Ishikawa (cell line): ENCODE measurements around the gene PBX1.

ENCODE experiments used
- CEBPB ChIP-seq: IDR thresholded peaks from 2 replicates; pipeline ENCODE4 v1.6.1; 2012
- RAD21 ChIP-seq: IDR thresholded peaks from 2 replicates; pipeline ENCODE4 v1.6.1; 2012; ENCODE audit warnings: low read depth
- TAF1 ChIP-seq: IDR thresholded peaks from 2 replicates; pipeline ENCODE4 v1.6.1; 2012; ENCODE audit warnings: low read depth, mild to moderate bottlenecking
- TCF12 ChIP-seq: IDR thresholded peaks from 2 replicates; pipeline ENCODE4 v1.6.1; 2012; ENCODE audit warnings: low read depth
- YY1 ChIP-seq: IDR thresholded peaks from 2 replicates; pipeline ENCODE4 v1.6.1; 2012; ENCODE audit warnings: low read depth
- TF ChIP-seq, protein P1 (sequence below): IDR thresholded peaks from 2 replicates; pipeline ENCODE4 v1.6.1; 2012; ENCODE audit warnings: low read depth, mild to moderate bottlenecking
- TF ChIP-seq, protein P2 (sequence below): IDR thresholded peaks from 2 replicates; pipeline ENCODE4 v1.6.1; 2012

DNA sequence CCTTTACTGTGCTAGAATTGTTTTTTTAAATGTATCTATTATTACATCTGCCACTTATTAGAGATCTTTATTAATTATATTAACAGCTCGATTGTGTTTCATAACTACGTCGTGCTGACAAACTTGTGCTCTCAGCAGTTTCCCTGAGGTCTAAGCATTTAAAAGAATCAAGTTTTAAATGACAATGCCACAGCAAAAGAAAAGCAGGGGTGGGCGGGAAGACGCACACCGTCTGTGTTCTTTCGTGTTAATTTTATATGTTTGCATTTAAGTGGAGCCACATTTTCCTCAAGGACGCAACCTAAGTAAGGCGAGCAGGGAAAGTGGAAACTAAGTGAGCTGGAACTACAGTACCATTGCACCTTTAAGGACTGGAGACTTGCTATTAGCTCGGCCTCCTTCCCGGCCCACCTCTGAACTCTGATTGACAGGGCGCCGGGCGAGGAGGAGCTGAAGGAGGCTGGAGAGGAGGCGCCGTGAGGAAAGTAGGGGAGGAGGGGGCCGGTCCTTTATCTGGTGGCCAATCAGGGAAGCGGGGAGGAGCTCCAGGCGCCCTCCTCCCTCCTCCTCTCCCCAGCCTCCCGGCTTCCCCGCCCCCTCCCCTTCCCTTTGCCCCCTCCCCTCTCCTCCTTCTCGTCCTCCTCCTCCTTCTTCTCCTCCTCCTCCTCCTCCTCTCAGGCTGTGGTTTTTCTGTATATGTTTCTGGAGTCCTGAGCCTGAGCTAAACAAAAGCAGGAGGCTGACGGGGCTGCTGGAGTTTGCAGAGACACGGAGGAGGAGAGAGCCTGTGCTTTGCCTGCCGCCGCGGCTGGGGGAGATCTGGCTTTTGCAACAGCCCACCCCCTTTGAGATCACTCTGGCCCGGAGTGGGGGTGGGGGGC lies at the start of gene PBX1:
- TF ChIP-seq YY1 (no peak), RAD21 (no peak), CEBPB (no peak), TCF12 (no peak), TAF1 (no peak)
- TF ChIP-seq, protein P1, sequence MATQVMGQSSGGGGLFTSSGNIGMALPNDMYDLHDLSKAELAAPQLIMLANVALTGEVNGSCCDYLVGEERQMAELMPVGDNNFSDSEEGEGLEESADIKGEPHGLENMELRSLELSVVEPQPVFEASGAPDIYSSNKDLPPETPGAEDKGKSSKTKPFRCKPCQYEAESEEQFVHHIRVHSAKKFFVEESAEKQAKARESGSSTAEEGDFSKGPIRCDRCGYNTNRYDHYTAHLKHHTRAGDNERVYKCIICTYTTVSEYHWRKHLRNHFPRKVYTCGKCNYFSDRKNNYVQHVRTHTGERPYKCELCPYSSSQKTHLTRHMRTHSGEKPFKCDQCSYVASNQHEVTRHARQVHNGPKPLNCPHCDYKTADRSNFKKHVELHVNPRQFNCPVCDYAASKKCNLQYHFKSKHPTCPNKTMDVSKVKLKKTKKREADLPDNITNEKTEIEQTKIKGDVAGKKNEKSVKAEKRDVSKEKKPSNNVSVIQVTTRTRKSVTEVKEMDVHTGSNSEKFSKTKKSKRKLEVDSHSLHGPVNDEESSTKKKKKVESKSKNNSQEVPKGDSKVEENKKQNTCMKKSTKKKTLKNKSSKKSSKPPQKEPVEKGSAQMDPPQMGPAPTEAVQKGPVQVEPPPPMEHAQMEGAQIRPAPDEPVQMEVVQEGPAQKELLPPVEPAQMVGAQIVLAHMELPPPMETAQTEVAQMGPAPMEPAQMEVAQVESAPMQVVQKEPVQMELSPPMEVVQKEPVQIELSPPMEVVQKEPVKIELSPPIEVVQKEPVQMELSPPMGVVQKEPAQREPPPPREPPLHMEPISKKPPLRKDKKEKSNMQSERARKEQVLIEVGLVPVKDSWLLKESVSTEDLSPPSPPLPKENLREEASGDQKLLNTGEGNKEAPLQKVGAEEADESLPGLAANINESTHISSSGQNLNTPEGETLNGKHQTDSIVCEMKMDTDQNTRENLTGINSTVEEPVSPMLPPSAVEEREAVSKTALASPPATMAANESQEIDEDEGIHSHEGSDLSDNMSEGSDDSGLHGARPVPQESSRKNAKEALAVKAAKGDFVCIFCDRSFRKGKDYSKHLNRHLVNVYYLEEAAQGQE, result no peak
- TF ChIP-seq, protein P2, sequence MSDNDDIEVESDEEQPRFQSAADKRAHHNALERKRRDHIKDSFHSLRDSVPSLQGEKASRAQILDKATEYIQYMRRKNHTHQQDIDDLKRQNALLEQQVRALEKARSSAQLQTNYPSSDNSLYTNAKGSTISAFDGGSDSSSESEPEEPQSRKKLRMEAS, result no peak
